Stimulated activated CD8-positive, alpha-beta memory T cell treated with anti-CD3 and anti-CD28 coated beads, Interleukin-2, amount 100 ng/mL, for 1 hour (primary cell): ENCODE results near the gene VIP.
"Not testable (repeated sequence)": the region's sequence is repeated elsewhere in the genome, so short reads cannot be mapped to it uniquely, and the experiment has no call there.

Source experiments
- DNase-seq, 2 donors: peaks; one replicate each; pipeline ENCODE4 v3.0.0-alpha.2; 2020; ENCODE audit warnings: low read depth in 2 of 2

VIP gene

DNA sequence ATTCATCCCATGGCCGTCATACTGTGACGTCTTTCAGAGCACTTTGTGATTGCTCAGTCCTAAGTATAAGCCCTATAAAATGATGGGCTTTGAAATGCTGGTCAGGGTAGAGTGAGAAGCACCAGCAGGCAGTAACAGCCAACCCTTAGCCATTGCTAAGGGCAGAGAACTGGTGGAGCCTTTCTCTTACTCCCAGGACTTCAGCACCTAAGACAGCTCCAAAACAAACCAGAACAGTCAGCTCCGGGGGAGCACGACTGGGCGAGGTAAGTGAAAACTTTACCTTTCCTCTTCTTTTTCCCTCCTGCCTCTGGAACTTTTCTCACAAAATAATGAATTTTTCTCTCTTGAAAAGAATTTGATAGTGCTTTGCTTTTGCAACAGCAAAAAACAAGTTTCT is at the start of gene VIP:
TSS of gene VIP (plus strand) at position 104 of the 400 bp plus-strand sequence. CDS start 1,381 bp downstream, outside the sequence.
- DNase-seq: no peak

- no peak for DNase-seq
Measured at GRCh38 chr6:152701081-152701862, 49.3 kb upstream of the VIP start.

GRCh38 chr6:152701863-152702401 is 48.7 kb upstream of the VIP start:
- no peak for DNase-seq

- DNase-seq: not testable (repeated sequence)
Measured at GRCh38 chr6:152703750-152704149, 46.8 kb upstream of the VIP start.

DNA sequence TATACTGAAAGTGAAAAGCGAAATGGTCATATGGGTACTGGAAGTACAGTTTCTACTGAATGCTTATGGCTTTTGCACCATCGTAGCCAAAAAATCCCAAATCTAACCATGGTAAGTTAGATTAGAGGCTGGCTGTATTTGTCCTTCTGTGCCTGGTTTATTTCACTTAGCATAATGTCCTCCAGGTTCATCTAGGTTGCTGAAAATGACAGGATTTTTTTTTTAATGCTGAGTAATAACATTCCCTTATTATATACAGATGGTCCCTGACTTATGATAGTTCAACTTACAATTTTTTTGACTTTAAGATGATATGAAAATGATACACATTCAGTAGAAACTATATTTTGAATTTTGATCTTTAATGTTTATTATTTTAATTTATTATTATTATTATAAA is 45.3 kb upstream of the VIP start:
- no peak for DNase-seq

- no peak for DNase-seq
Measured at GRCh38 chr6:152716322-152716721, 34.3 kb upstream of the VIP start.

GRCh38 chr6:152720974-152721373 is 29.6 kb upstream of the VIP start:
- DNase-seq: no peak

- no peak for DNase-seq
Measured at GRCh38 chr6:152721956-152722355, 28.6 kb upstream of the VIP start.

DNA sequence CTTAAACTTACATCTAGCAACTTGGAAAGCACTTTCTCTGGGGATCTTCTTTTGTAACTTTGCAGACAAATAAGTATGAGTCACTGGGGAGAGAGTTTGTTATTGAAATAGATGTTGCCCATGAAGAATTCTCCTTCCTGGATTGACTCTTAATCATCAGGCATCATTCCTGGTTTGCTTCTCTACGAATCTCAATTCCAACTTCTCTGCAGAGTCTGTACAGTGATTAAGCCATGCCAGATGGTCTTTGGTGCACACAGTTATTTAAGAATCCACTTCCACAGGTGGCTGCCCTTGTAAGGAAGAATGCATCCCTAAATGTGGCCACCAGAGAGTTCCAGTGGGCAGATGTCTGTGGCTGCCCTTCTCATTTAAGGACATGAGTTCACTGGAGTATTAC is 27.2 kb upstream of the VIP start:
- no peak for DNase-seq

GRCh38 chr6:152726313-152726712 is 24.3 kb upstream of the VIP start:
- DNase-seq: no peak

GRCh38 chr6:152727507-152727906 is 23.1 kb upstream of the VIP start:
- no peak for DNase-seq

GRCh38 chr6:152734630-152735029 is 16.0 kb upstream of the VIP start:
- DNase-seq: no peak

- no peak for DNase-seq
Measured at GRCh38 chr6:152736687-152737273, 13.8 kb upstream of the VIP start.

- DNase-seq: no peak
Measured at GRCh38 chr6:152745509-152746171, 5.0 kb upstream of the VIP start.

DNA sequence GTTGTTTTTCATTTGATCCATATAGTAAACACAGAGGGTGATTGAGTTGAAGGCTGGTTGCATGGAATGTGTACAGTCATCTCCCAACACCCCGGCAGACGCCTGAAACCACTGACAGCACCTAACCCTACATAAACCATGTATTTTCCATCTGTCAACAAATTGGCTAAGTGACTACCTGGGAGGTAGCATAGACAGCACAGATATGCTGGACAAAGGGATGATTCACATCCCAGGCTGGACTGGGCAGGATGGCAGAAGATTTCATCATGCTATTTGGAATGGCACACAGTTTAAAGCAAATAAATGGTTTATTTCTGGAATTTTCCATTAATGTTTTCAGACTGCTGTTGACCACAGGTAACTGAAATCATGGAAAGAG is 4.4 kb upstream of the VIP start:
- DNase-seq: no peak

DNA sequence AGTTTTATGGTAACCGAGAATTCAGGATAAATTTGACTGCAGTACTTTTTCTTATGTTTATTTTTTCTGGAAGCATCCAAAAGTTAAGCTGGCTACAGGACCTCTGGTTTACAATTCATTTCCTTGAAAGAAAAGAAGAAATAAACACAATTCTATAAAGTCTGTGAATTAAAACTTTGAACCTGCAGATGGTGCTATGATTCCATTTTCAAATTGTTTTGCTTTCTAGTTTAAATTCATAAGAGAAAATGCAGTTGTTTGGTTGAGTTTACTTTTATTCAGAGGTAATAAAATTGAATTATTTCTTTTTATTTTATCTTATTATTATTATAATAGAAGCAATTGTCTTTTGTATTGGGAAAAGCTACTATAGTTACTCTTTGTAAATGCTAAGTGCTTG is 1.8 kb upstream of the VIP start:
- no peak for DNase-seq

GRCh38 chr6:152749336-152749735 is 1.3 kb upstream of the VIP start:
- DNase-seq: no peak

DNA sequence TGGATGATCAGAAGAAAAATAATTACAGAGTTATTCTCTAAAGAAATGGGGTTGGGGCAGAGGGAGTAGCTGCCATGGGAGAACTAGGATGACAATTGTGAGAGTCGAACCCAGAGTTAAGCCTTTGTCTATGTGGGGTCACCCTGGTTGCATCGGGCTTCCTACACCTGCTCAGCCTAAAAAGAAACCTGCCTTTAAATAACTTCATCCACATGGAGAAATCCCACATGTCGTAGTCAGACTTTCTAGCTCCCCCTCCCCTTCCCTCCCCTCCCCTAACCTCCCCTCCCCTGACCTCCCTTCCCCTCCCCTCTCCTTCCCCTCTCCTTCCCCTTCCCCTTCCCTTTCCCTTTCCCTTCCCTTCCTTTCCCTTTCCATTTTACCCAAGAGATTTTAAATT is 14.7 kb downstream of the VIP start:
- no peak for DNase-seq

- no peak for DNase-seq
Measured at GRCh38 chr6:152769159-152769558, 18.6 kb downstream of the VIP start.

GRCh38 chr6:152769993-152770392 is 19.4 kb downstream of the VIP start:
- DNase-seq: no peak

- no peak for DNase-seq
Measured at GRCh38 chr6:152771061-152771687, 20.6 kb downstream of the VIP start.

GRCh38 chr6:152775428-152775827 is 24.8 kb downstream of the VIP start:
- DNase-seq: no peak
